Measurements from ENCODE around the gene ADAP2.
A peak's percentile ranks its signal among the peaks of the same experiment; 100 is the strongest.
"Not testable (repeated sequence)": the region's sequence is repeated elsewhere in the genome, so short reads cannot be mapped to it uniquely, and the experiment has no call there.

Gene ADAP2, protein sequence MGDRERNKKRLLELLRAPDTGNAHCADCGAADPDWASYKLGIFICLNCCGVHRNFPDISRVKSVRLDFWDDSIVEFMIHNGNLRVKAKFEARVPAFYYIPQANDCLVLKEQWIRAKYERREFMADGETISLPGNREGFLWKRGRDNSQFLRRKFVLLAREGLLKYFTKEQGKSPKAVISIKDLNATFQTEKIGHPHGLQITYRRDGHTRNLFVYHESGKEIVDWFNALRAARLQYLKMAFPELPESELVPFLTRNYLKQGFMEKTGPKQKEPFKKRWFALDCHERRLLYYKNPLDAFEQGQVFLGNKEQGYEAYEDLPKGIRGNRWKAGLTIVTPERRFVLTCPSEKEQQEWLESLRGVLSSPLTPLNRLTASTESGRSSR

DNA sequence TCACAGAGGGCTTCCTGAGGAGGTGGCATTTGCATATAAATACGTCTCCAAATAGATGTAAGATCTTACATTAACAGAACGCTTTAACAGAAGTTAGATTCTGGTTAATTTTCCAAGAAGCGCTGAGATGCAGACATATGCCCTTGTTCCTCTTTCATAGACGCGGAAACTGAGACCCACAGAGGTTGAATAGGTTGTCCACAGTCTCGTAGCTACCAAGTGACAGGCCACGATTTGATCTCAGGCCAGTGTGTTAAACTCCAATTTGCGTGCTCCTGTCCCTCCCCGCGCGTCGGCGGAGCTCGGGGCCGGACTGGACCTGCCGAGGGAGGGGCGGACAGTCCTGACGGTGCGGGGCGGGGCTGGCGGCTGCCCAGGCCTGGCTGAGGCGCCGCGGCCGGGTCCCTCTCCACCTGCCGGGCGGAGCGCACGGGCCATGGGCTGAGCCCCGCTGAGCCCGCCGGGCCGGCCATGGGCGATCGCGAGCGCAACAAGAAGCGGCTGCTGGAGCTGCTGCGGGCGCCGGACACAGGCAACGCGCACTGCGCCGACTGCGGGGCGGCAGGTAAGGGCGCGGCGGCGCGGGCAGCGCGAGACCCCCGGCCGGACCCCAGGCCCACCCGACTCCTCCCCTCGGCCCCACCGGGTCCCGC is at the start of gene ADAP2:
ADAP2 (plus strand) TSS at position 402 of the 653 bp plus-strand sequence; CDS start at position 472, 70 bp downstream.
- DNase-seq = no peak

DNA sequence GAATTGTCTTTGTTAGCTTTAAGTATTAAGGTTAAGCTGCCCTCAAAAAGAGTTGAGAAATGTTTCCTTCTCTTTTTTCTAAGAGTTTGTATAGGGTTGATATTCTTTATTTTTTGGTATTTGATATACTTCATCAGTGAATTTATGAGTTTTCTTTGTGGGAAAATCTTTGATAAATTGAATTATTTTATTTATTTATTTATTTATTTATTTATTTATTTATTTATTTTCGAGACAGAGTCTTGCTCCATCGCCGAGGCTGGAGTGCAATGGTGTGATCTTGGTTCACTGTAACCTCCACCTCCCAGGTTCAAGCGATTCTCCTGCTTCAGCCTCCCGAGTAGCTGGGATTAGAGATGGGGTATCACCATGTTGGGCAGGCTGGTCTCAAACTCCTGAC is 35.6 kb upstream of the ADAP2 start:
- DNase-seq = no peak

DNA sequence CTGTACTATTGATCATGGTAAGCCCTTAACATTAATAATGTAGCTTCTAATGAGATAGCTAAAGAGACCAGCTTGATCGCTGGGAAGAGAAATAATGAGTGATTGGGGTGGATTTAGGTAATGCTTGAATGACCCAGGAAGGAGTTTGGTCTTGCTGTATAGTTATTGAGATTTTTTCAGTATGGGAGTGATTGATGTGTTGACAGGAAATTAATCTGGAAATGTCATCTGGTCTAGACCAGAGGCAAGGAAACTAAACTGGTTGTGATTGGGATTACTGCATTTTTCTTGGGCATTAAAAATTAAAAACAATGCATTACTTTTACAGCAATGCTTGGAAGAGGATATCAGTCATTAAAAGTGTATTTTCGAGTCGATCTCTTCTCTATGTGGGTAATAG is 27.5 kb upstream of the ADAP2 start:
- DNase-seq = no peak

DNA sequence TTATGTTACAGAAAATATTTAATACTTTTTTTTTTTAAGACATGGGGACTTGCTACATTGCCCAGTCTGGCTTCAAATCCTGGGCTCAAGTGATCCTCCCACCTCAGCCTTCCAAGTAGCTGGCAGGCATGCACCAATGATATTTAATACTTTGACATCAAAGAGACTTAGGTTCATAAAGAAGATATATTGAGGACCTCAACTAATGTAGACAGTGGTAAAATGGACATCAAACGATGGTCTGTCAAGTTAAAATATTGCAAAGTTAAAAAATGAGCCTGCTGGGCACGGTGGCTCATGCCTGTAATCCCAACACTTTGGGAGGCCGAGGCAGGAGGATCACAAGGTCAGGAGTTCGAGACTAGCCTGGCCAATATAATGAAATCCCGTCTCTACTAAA is 24.4 kb upstream of the ADAP2 start:
- DNase-seq = no peak

DNA sequence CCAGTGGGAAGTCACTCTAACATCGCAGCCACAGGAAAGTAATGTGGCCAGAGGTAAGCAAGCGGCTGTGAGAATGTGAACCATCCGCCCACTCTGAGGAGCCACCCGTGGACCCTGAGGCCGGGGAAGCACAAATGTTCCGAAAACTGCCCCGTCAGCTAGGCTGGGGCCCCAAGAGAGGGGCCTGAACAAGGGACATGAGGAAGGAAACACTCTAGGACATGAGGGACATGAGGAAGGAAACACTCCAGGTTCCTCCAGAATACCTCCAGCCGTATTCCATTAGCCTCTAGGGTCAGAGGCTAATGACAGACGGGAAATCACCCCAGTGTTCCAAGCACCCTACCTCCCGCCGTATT is 16.0 kb upstream of the ADAP2 start:
- no peak for DNase-seq

DNA sequence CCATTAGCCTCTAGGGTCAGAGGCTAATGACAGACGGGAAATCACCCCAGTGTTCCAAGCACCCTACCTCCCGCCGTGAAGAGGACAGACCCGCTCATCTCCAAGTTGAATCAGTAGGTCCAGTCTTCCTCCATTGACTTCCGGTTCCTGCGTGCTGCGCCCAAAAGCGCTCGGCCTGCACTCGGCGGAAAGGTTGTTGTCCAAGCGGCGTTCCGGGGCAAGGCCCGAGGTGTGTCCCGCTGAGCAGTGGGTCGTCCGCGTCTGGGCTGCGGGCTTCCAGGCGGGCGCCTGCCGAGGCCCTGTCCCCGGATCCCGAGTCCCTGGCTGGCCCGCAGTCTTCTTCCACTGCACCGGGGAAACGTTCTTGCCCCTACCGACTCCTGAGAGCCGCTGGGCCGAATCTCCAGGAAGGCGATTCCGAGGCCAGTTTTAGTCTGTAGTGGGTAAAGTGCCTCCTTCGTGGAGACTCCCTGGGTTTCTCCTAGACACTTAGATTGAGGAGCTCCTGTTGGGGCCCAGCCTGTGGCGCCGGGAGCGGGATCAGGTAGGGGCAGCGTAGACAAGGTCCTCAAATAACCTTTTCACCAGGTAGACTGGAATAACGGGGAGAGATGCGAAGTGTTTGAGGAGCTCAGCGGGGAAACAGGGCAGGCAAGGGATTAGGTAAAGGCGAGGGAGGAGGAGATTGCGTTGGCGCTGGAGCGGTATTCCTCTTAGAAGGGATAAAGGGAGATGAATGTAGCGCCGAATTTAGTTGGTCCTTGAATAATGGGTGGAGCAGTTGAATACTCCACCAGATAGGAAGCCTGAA is 15.4 kb upstream of the ADAP2 start, which contains the start of gene TEFM:
TEFM (minus strand) TSS at position 138 of the 811 bp plus-strand sequence; CDS start at position 98, 40 bp downstream.
- peak; percentile 39 for DNase-seq

DNA sequence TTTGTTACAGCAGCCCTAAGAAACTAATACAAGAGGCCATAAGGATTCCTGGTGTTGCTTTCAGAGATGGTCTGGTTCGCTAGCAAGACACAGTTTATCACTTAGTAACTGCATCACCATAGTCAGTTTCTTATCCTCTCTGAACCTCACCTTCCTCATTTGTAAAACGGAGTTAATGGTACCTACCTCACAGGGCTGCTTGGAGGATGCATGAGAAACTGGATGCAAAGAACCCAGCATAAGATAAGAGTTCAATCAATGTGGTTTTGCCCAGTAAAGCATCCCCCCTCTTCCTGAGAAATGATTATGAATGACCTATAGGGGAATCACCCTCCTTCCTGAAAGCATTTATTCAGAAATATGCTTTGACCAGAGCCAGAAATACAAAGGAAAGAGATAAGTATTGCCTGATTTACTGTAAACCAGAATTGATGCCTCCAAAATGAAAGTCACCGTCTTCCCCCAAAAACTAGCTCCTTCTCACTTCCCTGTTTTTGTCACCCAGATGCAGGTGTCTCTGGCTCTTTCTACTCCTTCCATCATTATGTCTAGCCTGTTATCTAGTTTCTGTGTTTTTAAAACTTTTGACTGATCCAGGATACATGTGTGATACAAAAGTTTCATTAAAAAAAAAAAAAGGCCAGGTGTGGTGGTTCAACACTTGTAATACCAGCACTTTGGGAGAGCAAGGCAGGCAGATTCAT is 12.9 kb upstream of the ADAP2 start:
- no peak for DNase-seq

DNA sequence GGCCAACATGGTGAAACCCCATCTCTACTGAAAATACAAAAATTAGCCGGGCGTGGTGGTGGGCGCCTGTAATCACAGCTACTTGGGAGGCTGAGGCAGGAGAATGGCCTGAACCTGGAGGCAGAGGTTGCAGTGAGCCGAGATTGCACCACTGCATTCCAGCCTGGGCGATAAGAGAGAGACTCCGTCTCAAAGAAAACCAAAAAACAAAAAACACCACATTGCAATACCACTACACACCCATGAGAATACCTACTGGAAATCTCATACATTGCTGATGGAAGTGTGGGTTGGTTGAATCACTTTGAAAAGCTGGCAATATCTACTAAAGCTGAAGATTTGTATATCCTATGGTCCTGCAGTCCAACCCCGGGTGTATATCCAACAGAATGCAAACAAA is 11.6 kb upstream of the ADAP2 start:
- DNase-seq = not testable (repeated sequence)

DNA sequence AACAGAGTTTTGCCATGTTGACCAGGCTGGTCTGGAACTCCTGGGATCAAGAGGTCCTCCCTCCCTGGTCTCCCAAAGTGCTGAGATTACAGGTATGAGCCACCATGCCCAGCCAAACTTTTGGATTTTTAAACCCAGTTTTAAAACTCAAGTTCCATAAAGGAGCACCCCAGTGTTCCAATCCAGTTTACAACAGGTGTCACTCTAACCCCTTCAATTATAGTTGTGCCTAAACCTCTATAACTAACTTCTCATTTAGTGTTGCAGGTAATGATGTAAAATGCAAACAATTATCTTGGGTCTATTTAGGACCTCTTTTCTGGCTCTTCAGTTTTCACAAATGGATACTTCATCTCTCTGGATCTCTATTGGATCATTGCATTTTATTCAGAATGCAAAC is 7.8 kb upstream of the ADAP2 start:
- DNase-seq = no peak

DNA sequence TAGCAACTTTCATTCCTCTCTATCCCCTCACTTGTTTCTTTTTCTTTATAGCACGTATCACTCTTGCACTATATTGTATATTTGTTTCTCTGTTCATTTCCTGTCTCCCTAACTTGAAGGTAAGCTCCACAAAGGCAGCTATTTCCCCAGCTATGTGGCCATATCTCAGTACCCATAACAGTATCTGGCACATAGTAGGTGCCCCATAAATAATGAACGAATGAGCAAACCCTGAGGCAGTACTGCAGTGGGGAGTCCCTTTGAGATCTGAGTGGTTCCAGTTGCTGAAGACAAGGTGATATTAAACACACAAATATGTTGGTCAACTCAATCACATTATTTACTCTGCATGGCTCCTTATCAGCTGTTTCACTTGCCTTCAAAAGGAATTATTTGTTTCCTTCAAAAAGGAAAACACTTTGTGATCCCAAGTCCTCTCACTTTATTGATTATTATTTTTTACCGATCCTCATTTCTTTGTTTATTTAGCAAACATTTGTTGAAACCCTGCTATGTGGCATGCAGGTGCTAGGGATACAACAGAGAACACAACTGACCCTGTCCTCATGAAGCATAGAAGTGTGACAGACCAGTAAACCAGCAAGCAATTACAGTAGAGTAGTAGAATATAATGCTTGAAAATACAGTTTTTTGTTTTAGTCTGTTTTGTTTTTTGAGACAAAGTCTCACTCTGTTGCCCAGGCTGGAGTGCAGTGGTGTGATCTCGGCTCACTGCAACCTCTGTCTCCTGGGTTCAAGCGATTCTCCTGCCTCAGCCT is 5.7 kb upstream of the ADAP2 start:
- DNase-seq = no peak

DNA sequence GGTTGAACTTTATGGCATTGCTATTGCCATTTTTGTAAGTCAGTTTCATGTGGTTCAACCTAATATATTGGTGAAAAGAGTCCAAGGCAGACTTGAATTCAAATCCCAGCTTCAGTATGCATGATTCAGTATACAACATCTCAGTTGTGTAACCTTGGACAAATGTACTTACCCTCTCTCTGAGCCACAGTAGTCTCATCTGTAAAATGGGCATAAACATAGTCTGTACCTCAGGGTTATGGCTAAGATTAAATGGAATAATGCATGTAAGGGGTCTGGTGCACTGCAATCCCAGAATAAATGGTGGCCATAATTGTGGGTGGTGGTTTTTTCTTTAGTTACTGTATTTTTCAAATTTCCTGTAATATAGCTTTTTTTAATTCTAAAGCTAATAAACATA is 4.7 kb upstream of the ADAP2 start:
- DNase-seq = no peak

DNA sequence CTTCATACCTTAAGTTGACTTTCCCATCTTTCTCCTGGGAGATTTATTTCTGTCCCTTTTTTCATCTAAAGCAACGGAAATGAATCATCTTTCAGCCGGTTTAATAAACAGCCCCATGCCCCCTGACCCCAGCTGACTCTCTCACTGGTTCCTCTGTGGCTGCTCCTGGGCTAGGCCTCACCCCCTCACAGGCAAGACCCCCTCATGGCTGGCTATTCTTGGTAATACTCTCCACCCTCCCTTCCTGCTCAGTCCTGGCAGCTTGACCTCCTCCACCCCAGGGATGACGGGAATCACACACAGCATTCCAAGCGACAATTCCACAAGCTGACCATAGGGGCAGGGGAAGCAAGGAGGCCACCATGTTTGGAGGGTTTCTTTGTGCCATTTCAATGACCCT is 1.5 kb upstream of the ADAP2 start:
- no peak for DNase-seq

DNA sequence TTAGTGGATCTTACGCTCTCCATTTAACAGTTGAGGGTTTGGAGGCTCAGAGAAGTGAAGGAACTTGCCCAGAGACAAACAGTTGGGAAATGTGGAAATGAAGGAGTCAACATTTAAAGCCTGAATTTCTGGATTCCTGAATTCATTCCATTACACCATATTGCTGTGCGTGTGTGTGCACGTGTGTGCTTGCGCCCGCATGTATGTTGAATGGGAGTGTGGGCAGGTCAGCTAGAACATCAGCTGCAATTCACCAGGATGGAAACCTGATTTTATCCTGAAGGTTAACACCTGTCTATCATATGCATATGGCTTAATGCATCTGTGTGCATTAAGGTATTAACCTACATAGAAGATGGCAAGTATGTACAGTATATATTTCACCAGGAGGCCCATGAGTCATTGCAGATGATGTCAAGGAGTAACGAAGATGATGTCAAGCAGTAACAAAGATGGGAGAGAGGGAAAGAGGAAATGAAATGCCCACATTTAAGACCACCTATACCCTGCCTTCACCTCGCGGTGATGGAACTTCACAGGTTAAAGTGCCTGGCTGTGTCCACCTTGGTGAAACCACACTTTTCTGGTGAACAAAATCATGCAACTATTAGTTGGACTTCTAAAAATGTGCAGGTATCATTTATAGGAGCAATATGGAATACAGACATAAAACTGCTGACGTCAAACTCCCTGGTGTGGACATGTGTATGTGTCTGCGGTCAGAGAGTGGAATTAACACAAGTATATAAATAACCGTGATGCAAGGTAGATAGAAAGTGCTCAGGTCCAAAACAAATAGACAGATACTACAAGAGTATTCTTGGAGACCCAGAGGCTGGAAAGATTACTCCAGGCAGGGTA is 832 bp upstream of the ADAP2 start:
- DNase-seq = no peak

DNA sequence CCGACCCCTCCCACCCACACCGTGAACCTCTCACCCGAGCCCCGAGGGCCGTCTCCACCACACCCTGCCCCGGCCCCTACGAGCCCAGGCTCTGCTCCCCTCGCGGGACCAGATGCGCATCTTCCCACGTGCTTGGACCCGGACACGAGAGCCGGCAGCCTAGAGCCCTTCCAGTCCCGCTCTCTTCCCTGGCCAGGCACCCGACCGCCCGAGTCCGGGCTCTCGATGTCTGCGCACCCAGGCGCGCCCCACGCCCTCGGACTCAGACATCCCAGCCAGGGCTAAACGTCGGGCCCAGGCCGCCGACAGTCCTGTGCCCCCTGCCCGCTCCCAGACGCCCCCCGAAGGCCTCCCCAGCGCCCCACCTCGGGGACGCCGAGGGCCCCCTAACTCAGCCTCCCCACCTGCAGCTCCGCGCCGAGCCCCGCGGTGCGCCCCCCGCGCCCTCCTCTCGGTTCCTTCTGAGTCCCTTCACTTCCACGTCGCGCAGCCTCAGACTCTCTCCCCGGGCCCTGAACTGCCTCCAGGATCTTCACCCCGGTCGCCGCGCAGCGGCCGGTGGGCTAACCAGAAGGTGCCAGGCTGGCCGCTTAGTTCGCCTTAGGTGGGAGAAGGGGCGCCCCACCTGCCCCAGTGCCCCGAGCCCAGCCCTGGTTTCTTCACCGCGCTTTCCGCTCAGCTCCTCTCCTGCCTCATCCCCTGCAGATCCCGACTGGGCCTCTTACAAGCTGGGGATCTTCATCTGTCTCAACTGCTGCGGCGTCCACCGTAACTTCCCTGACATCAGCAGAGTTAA is 688 bp downstream of the ADAP2 start:
- DNase-seq = no peak

DNA sequence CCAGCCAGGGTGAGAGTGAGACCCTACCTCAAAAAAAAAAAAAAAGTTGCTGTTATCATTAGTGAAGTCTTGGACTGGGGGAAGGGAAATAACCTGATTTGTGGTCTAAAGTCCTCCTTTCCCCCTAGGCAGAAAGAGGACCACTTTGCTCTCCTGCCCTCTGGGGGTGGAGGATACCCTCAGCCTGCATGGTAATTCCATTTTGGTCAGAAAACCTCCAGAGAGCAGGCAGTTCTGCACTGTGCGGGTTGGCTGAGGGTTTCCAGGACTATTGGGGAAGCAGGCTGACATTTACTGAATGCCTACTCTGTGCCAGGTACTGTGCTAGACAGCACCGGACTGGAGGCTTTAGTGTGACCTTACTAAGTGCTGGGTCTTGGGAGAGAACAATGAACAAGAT is 2.6 kb downstream of the ADAP2 start:
- DNase-seq = no peak

DNA sequence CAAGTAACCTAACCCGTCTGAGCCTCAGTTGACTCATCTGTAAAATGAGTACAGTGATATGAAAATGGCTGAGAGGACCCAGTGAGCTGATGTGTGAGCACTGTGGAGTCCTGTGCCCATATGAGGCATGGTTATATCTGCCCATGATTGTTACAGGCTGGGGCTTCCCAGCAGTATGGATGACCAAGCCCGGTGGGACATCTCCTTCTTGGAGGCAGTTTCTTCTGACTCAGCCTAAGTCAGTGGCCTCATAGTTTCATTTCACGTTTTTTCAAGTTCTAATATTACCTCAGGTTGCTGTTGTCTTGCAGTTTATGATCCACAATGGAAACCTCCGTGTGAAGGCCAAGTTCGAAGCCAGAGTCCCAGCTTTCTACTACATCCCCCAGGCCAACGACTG is 4.8 kb downstream of the ADAP2 start:
- no peak for DNase-seq

DNA sequence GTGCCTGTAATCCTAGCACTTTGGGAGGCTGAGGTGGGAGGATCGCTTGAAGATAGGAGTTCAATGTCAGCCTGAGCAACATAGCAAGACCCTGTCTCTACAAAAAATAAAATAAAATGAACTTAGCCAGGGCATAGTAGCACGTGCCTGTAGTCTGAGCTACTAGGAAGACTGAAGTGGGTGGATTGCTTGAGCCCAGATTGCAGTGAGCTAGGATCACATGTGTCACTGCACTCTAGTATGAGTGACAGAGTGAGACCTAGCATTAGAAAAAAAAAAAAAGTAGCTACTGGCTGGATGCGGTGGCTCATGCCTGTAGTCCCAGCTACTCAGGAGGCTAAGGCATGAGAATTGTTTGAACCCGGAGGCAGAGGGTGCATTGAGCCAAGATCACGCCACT is 6.0 kb downstream of the ADAP2 start:
- no peak for DNase-seq

DNA sequence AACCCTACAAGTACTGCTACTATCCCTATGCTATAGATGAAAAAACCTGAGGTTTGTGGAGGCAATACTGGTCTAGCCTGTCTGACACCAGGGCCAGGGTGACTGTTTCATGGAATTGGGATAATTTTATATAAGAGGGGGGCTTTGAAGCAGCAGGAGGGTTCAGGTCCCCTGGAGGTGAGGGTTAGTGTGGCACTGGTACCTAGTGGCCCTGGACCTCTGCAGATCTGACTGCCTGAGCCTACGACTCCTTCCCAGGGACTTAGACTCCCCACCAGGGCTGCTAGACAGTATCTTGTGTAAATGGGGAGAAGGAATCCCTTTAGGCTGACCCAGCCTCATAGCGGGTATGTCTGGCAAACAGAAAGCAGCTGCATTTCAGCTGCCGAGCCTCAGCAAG is 6.8 kb downstream of the ADAP2 start:
- no peak for DNase-seq

DNA sequence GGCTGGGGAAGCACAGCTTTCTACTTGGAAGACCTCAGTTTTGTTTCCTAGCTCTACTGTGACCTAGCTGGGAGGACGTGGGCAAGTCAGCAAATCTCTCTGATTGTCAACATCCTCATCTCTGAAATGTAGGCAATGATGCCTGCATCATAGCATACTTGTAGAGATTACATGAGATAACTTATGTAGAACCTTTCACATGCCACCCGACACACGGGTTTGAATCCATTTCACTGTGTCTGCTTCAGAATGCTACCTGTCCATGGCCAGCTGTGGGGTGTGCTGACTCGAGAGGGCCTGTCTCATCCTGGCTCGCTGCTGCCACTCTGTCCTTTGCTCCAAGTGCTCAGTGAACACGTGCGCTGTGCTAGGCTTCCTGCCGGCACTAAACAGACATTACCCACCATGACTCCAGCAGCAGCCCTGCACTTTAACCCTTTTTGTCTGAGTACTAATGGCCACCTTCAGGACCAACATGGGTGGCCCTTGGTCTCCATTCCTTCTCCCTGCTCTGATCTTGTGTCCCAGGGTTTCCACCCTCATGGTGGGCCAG is 7.4 kb downstream of the ADAP2 start:
- DNase-seq = no peak

DNA sequence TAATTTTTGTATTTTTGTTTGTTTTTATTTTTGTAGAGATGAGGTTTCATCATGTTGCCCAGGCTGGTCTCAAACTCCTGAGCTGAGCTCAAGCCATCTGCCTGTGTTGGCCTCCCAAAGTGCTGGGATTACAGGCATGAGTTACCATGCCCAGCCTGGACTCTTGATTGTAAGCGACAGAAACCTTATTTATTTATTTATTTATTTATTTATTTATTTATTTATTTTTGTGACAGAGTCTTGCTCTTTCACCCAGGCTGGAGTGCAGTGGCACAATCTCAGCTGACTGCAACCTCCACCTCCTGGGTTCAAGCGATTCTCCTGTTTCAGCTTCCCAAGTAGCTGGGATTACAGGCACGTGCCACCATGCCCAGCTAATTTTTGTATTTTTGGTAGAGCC is 8.1 kb downstream of the ADAP2 start:
- DNase-seq = not testable (repeated sequence)
